H1 (cell line): Measurements from ENCODE around the gene ZNF488. TPM values are rescaled to one million over a fixed set of nuclear protein-coding genes. Genes with fewer than 3 reads are reported as not detected.

ENCODE experiments used
- BACH1 ChIP-seq: IDR thresholded peaks from 2 replicates; pipeline ENCODE4 v1.6.1; 2012; ENCODE audit warnings: low read length, improper control_type of control experiment
- CREB1 ChIP-seq: IDR thresholded peaks from 2 replicates; pipeline ENCODE4 v1.6.1; 2012; ENCODE audit warnings: inconsistent platforms
- EGR1 ChIP-seq: IDR thresholded peaks from 2 replicates; pipeline ENCODE4 v1.6.1; 2011; ENCODE audit warnings: low read depth, low read length, borderline replicate concordance
- SIX5 ChIP-seq: IDR thresholded peaks from 2 replicates; pipeline ENCODE4 v1.6.1; 2011; ENCODE audit warnings: mild to moderate bottlenecking, low read depth, low read length
- TCF12 ChIP-seq: IDR thresholded peaks from 2 replicates; pipeline ENCODE4 v1.6.1; 2011; ENCODE audit warnings: low read depth, mild to moderate bottlenecking, low read length
- polyA plus RNA-seq, 7 experiments: library from polyadenylated mRNA; depleted of rRNA in 3 of 7; stranded (reverse) in 5 of 7; unstranded in 2 of 7; fragments of >200 nt in 5 of 7; fragments of 200-250 nt in 2 of 7; gene quantifications; 1 replicate in 5 of 7; 2 replicates in 1 of 7; 4 replicates in 1 of 7; pipeline versions ENCODE4 v1.2.1 to v1.2.3, GENCODE V29; 2011 to 2013; ENCODE audit warnings: missing spikeins in 2 of 7, mixed read lengths in 2 of 7
- total RNA-seq: library from RNA; stranded (reverse); fragmentation: NEBNext Ultra II Directional; extraction: Animal tissue kit (Norgen Biotek cat#: 25700); gene quantifications from 2 replicates; pipeline ENCODE4 v1.2.1, GENCODE V29; 2021

ZNF488 gene
- total and polyA plus RNA-seq, 2 of the 8 experiments (the other 6 are each of a cell fraction or from before 2014, with no cell fraction given), result 7.9 to 11.4 TPM

- TF ChIP-seq EGR1 (no peak), CREB1 (no peak), SIX5 (no peak), TCF12 (no peak), BACH1 (no peak)
These were observed 29.6 kb upstream of the ZNF488 start (continued) for GRCh38 chr10:47413531-47414226.
